Coronary artery (tissue), 2 donors: Measurements from ENCODE around the gene CBX2.

Source experiments
- DNase-seq: peaks from one replicate; pipeline ENCODE4 v3.0.0-alpha.2; 2017; ENCODE audit warnings: low spot score
- H3K27ac ChIP-seq, 2 donors: fragments of 200-600 bp; sonication (generic); one replicate each; pipeline ENCODE4 v1.5.1; 2016 to 2019
- H3K4me3 ChIP-seq: fragments of 200-600 bp; sonication (generic); 2 replicates; pipeline ENCODE4 v1.5.1; 2016; ENCODE audit warnings: mild to moderate bottlenecking, moderate library complexity
- TF ChIP-seq, protein P1 (sequence below): fragments of 200-600 bp; sonication (generic); IDR thresholded peaks from one replicate; pipeline ENCODE4 v1.5.1; 2019; ENCODE audit warnings: antibody characterized with exemption

The CBX2 gene

DNA sequence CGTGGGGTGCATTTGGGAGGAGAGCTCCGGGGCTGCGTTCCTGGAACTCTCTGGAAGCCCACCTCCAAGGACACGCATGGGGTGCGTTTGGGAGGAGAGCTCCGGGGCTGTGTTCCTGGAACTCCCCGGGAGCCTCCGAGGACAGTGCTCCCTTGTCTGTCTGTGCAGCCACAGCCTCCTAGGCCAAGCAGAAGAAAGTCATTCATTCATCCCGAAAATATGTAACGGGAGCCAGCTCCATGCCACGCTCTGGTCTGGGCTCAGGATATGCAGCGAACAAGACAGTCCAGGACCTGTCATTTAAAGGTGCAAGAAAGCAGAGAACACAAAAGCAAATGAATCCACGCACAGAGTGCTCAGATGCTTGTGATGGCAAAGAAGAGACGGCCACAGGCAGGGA lies 39.3 kb upstream of the CBX2 start:
- DNase-seq, result no peak
- TF ChIP-seq, protein P1, sequence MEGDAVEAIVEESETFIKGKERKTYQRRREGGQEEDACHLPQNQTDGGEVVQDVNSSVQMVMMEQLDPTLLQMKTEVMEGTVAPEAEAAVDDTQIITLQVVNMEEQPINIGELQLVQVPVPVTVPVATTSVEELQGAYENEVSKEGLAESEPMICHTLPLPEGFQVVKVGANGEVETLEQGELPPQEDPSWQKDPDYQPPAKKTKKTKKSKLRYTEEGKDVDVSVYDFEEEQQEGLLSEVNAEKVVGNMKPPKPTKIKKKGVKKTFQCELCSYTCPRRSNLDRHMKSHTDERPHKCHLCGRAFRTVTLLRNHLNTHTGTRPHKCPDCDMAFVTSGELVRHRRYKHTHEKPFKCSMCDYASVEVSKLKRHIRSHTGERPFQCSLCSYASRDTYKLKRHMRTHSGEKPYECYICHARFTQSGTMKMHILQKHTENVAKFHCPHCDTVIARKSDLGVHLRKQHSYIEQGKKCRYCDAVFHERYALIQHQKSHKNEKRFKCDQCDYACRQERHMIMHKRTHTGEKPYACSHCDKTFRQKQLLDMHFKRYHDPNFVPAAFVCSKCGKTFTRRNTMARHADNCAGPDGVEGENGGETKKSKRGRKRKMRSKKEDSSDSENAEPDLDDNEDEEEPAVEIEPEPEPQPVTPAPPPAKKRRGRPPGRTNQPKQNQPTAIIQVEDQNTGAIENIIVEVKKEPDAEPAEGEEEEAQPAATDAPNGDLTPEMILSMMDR, result no peak
- Histone ChIP-seq H3K4me3 (no peak overlapping the region), H3K27ac (no peak overlapping the region)

DNA sequence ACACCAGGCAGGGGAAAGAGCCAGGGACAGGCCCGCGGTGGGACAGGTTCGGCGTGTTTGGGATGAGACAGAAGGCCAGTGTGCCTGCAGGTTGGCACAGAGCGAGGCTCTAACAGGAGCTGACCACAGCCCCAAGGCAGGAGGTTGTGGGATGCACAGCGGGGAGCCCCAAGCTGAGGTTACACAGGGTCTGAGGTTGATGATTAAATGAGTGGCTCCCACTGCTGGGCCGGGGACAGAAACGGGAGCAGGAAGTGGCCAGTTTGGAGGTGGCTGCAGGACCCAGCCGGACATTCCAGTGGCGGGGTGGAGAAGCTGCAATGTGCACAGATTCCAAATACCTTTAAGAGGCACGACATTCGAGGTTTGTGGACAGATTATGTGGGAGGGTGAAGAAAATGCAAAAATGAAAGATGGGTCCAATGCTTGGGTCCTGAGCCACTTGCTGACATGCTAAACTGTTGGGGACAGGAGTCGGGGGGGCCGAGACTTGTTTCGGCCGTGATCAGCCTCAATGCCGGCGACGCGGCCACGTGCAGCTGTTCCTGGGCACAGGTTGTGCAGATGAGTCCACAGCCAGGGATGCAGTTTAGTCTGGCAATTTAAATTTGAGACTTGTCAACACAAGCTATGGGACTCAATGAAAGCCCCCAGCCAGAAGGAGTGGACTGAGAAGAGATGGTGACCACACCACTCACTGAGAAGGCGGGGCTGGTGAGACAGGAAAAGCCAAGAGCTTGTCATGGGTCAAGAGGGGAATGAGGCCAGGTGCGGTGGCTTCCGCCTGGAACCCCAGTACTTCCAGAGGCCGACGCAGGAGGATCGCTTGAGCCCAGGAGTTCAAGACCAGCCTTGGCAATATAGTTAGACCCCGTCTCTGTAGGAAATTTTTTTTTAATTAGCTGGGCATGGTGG lies 38.5 kb upstream of the CBX2 start:
- no peak overlapping the region for H3K27ac ChIP-seq
- TF ChIP-seq, protein P1, result no peak
- H3K4me3 ChIP-seq, result no peak overlapping the region
- DNase-seq, result no peak

DNA sequence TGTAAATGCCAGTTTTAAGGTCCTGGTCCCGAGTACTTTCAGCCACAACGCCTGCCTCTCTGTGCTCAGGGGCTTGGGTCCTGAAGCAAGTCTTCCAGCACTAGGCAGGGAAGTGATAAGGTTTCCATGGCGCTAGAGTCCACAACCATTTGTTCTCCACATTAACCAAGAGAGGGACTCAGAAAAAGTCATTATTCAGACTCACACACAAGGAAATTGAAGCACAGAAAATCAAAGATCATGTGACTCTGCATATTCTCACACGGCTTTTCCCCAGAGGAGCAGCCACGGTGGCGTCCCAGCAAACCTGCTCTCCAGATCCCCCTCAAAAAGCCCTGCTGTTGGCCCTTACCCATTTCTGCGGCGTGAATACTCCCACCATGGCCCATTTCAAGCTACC lies 37.5 kb upstream of the CBX2 start:
- Histone ChIP-seq H3K4me3 (no peak overlapping the region), H3K27ac (no peak overlapping the region)
- no peak for DNase-seq
- TF ChIP-seq, protein P1, result no peak

- TF ChIP-seq, protein P1, result no peak
- Histone ChIP-seq H3K4me3 (peak overlapping the region; percentile 37), H3K27ac (no peak overlapping the region)
- DNase-seq, result no peak
These were observed 36.6 kb upstream of the CBX2 start for GRCh38 chr17:79741401-79741750.

DNA sequence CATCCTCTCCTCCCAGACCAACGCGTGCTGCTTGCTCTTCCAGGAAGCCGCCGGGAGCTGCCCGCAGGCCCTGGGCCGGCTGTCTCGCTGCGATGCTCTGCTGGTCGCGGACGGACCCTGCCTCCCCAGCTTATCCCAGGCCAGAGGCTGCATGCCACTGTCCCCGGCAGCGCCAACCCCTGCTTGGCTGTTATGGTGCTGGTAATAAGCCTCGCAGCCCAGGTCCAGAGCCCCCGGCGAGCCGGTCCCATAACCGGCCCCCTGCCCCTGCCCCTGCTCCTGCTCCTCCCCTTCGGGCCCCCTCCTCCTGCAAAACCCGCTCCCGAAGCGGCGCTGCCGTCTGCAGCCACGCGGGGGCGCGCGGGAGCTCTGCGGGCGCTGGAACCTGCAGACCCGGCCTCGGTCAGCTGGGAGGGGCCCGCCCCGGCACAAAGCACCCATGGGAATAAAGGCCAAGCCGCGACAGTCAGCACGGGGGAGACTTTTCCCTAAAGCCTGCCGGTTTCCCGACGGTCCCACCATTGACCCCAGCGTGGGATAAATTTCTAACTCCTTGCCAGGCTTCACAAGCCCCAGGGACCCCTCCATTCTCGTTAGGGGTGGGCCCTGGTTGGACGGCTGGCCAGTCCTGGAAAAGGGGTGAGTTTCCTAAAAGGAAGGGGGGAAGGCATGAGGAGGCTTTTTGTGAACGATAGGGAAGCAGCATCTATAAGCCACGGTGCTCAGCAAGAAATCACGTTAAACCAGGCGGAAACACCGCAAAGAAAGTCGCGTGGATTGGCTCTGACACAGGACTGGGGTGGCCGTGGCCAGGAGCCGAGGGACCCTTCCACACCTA lies 36.0 kb upstream of the CBX2 start:
- H3K4me3 ChIP-seq, result peak overlapping the region; percentile 37
- no peak for DNase-seq
- H3K27ac ChIP-seq, result no peak overlapping the region
- TF ChIP-seq, protein P1, result peak; percentile 97

GRCh38 chr17:79742589-79742918 lies 35.4 kb upstream of the CBX2 start:
- no peak overlapping the region for H3K4me3 ChIP-seq
- TF ChIP-seq, protein P1, result no peak
- no peak overlapping the region for H3K27ac ChIP-seq

More at GRCh38 chr17:79742589-79742918, 35.4 kb upstream of the CBX2 start:
- no peak for DNase-seq
